Transverse colon (tissue), 4 donors: ENCODE measurements around the gene OR5K2. TPM values are rescaled to one million over a fixed set of nuclear protein-coding genes. Genes with fewer than 3 reads are reported as not detected.

Source experiments
- DNase-seq: peaks from one replicate; pipeline ENCODE4 v3.0.0-alpha.2; 2019
- H3K27ac ChIP-seq, 4 donors: fragments of 200-600 bp; sonication (generic); 2 replicates each; pipeline ENCODE4 v1.5.1; 2016 to 2018; ENCODE audit warnings: inconsistent platforms in 4 of 4
- H3K27me3 ChIP-seq: fragments of 200-600 bp; sonication (generic); 2 replicates; pipeline ENCODE4 v1.5.1; 2017; ENCODE audit warnings: inconsistent platforms
- H3K36me3 ChIP-seq, 4 donors: fragments of 200-600 bp; sonication (generic); 2 replicates each; pipeline ENCODE4 v1.5.1; 2017 to 2019; ENCODE audit warnings: inconsistent platforms in 4 of 4
- H3K4me1 ChIP-seq, 4 donors: fragments of 200-600 bp; sonication (generic); 2 replicates each; pipeline ENCODE4 v1.5.1; 2017 to 2020; ENCODE audit warnings: inconsistent platforms in 4 of 4
- H3K4me3 ChIP-seq, 4 donors: fragments of 200-600 bp; sonication (generic); 1 replicate in 1 of 4; 2 replicates in 3 of 4; pipeline versions ENCODE4 v1.5.1 to v1.6.1; 2017 to 2019; ENCODE audit warnings: inconsistent platforms in 4 of 4
- H3K9me3 ChIP-seq, 2 donors: fragments of 200-600 bp; sonication (generic); 2 replicates each; pipeline ENCODE4 v1.5.1; 2017 to 2019; ENCODE audit warnings: inconsistent platforms in 2 of 2
- CTCF ChIP-seq, 5 experiments: fragments of 200-600 bp in 3 of 5; fragments of 450-650 bp in 2 of 5; sonication (generic) in 3 of 5; IDR thresholded peaks; 1 replicate in 2 of 5; 2 replicates in 3 of 5; pipeline ENCODE4 v1.5.1; 2016 to 2017; ENCODE audit warnings: antibody characterized with exemption in 5 of 5, inconsistent platforms in 3 of 5, mild to moderate bottlenecking in 2 of 5, moderate library complexity in 1 of 5
- EP300 ChIP-seq: sonication (generic); formaldehyde crosslinking; IDR thresholded peaks from one replicate; pipeline ENCODE4 v1.6.1; 2017; ENCODE audit warnings: antibody characterized with exemption, low read depth
- POLR2A ChIP-seq: fragments of 450-650 bp; IDR thresholded peaks from one replicate; pipeline ENCODE4 v1.6.1; 2016; ENCODE audit warnings: antibody characterized with exemption, mild to moderate bottlenecking, moderate library complexity
- POLR2AphosphoS5 ChIP-seq, 3 donors: sonication (generic); formaldehyde crosslinking; IDR thresholded peaks; one replicate each; pipeline ENCODE4 v1.6.1; 2016; ENCODE audit warnings: antibody characterized with exemption in 3 of 3
- WGBS, 2 donors: methylation state at CpG; one replicate each; pipeline ENCODE4 v1.1.5; 2018; ENCODE audit warnings: low coverage in 1 of 2; 5-methylcytosine and 5-hydroxymethylcytosine counted together
- in situ Hi-C, 4 donors: fragments of 200-750 bp; cut with MboI; loops; one replicate each; pipeline versions ENCODE4 v1.15.0 to v1.15.1; 2017; ENCODE audit warnings: low sequenced_read_pairs in 3 of 4, low pct_ligation_motif_present in 1 of 4, low pct_unique_long_range_greater_than_20kb in 1 of 4
- intact Hi-C: fragments of 100-400 bp; cut with DNase I; formaldehyde crosslinking; loops from one replicate; pipeline ENCODE4 v1.15.1; 2023; ENCODE audit warnings: low total_unique reads
- total RNA-seq, 4 donors: library from RNA; depleted of rRNA; stranded (reverse); fragments of >200 nt; gene quantifications; one replicate each; pipeline ENCODE4 v1.1.0, GENCODE V29; 2016

The OR5K2 gene
- total RNA-seq, 4 donors from 2014 or later, result not detected

- H3K9me3 ChIP-seq, result no peaks in the 10 kb centered on the region
- no peaks in the 10 kb centered on the region for H3K27me3 ChIP-seq
- H3K36me3 ChIP-seq, result no peaks in the 10 kb centered on the region
- no peaks in the 10 kb centered on the region for H3K4me1 ChIP-seq
- no peak for DNase-seq
- no peak overlapping the region for H3K27ac ChIP-seq
- no peak for TF ChIP-seq POLR2A
- no peak for TF ChIP-seq CTCF (IDR thresholded peaks at IDR 0.05)
- TF ChIP-seq POLR2AphosphoS5 (IDR thresholded peaks at IDR 0.05), result no peak
- no peak for TF ChIP-seq EP300
- in situ Hi-C loops (no loop called here), intact Hi-C loops (no loop called here)
- 71 to 82% methylated on average over 4 of the region's 4 CpGs for WGBS, 2 donors
- H3K4me3 ChIP-seq, result no peak overlapping the region
Measured at GRCh38 chr3:98504539-98504938, 7.1 kb downstream of the OR5K2 start.

- H3K9me3 ChIP-seq, result no peaks in the 10 kb centered on the region
- in situ Hi-C loops, result no loop called here
- no peak overlapping the region for H3K4me3 ChIP-seq
- TF ChIP-seq POLR2A (no peak), CTCF (IDR thresholded peaks at IDR 0.05) (no peak), EP300 (no peak), POLR2AphosphoS5 (IDR thresholded peaks at IDR 0.05) (no peak)
- 89 to 95% methylated on average over 2 of the region's 2 CpGs for WGBS, 2 donors
- no peaks in the 10 kb centered on the region for H3K4me1 ChIP-seq
- H3K36me3 ChIP-seq, result no peaks in the 10 kb centered on the region
- no peak overlapping the region for H3K27ac ChIP-seq
- intact Hi-C loops, result no loop called here
- H3K27me3 ChIP-seq, result no peaks in the 10 kb centered on the region
- DNase-seq, result no peak
Measured at GRCh38 chr3:98508582-98508981, 11.1 kb downstream of the OR5K2 start.

- Histone ChIP-seq H3K36me3 (peaks cover 0 to 19% (median 8%) of the 10 kb centered on the region in 4 donors), H3K4me1 (no peaks in the 10 kb centered on the region), H3K4me3 (no peak overlapping the region), H3K27me3 (no peaks in the 10 kb centered on the region), H3K27ac (no peak overlapping the region), H3K9me3 (no peaks in the 10 kb centered on the region)
- intact Hi-C loops, result no loop called here
- no peak for DNase-seq
- no peak for TF ChIP-seq CTCF (IDR thresholded peaks at IDR 0.05)
- TF ChIP-seq POLR2AphosphoS5 (IDR thresholded peaks at IDR 0.05), result no peak
- no peak for TF ChIP-seq EP300
- no peak for TF ChIP-seq POLR2A
- WGBS, 2 donors, result 88 to 89% methylated on average over 4 of the region's 4 CpGs
- in situ Hi-C loops, result loop anchor here in 1 of 4 donors (10.0 kb wide), 1 partner anchor 72 kb away; no protein-coding TSS in a partner anchor
Measured at GRCh38 chr3:98512576-98512975, 15.1 kb downstream of the OR5K2 start.

- 66 to 79% methylated on average over 2 to 4 of the region's 4 CpGs for WGBS, 2 donors
- Histone ChIP-seq H3K27ac (no peak overlapping the region), H3K4me1 (no peaks in the 10 kb centered on the region), H3K4me3 (no peak overlapping the region), H3K9me3 (no peaks in the 10 kb centered on the region), H3K36me3 (peaks cover 0 to 20% (median 10%) of the 10 kb centered on the region in 4 donors), H3K27me3 (no peaks in the 10 kb centered on the region)
- in situ Hi-C loops, result loop anchor here in 1 of 4 donors (10.0 kb wide), 1 partner anchor 72 kb away; no protein-coding TSS in a partner anchor
- intact Hi-C loops, result no loop called here
- DNase-seq, result no peak
- TF ChIP-seq POLR2A (no peak), EP300 (no peak), POLR2AphosphoS5 (IDR thresholded peaks at IDR 0.05) (no peak), CTCF (IDR thresholded peaks at IDR 0.05) (no peak)
Measured at GRCh38 chr3:98513091-98513511, 15.6 kb downstream of the OR5K2 start.
